NCI-H82 (cell line): ENCODE results near the gene SNRNP25.
"Not testable (repeated sequence)": the region's sequence is repeated elsewhere in the genome, so short reads cannot be mapped to it uniquely, and the experiment has no call there.

Source experiments
- DNase-seq: peaks from one replicate; lab custom pipeline; 2025; lab: John Stamatoyannopoulos, UW

Gene SNRNP25

GRCh38 chr16:53346-54236, at the start of gene SNRNP25, which contains the start of gene POLR3K:
SNRNP25 (plus strand) TSS chr16:53828; CDS start chr16:54017, 189 bp downstream.
POLR3K (minus strand) TSS chr16:53608; CDS start chr16:53586, 22 bp downstream.
- DNase-seq, result peak; percentile 99

GRCh38 chr16:9903-10665, 43.5 kb upstream of the SNRNP25 start:
- no peak for DNase-seq

DNA sequence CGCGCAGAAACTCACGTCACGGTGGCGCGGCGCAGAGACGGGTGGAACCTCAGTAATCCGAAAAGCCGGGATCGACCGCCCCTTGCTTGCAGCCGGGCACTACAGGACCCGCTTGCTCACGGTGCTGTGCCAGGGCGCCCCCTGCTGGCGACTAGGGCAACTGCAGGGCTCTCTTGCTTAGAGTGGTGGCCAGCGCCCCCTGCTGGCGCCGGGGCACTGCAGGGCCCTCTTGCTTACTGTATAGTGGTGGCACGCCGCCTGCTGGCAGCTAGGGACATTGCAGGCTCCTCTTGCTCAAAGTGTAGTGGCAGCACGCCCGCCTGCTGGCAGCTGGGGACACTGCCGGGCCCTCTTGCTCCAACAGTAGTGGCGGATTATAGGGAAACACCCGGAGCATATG, 42.9 kb upstream of the SNRNP25 start:
- DNase-seq, result peak; percentile 82

- not testable (repeated sequence) for DNase-seq
These were observed 36.4 kb upstream of the SNRNP25 start for GRCh38 chr16:17062-17765.

DNA sequence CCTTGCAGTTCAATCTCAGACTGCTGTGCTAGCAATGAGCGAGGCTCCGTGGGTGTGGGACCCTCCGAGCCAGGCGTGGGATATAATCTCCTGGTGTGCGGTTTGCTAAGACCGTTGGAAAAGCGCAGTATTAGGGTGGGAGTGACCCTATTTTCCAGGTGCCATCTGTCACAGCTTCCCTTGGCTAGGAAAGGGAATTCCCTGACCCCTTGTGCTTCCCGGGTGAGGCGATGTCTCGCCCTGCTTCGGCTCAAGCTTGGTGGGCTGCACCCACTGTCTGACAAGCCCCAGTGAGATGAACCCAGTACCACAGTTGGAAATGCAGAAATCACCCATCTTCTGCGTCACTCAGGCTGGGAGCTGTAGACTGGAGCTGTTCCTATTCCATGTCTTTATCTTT, 32.7 kb upstream of the SNRNP25 start:
- not testable (repeated sequence) for DNase-seq

DNA sequence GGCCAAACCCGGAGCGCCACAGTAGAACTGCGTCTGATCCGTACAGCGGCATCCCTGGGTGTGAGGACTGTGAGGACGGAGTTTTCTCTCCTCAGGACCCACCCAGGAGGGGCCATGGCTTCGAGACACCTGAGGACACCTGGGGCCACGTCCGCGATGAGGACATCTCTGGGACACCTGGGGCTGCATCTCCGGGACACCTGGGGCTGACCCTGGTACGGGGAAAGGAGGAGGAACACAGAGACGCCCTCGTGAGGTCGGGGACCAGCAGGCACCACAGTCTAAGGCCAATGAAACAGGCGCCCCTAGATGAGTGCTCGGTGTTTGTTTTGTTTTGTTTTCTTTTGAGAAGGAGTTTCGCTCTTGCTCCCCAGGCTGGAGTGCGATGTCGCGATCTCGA, 29.5 kb upstream of the SNRNP25 start:
- not testable (repeated sequence) for DNase-seq

DNA sequence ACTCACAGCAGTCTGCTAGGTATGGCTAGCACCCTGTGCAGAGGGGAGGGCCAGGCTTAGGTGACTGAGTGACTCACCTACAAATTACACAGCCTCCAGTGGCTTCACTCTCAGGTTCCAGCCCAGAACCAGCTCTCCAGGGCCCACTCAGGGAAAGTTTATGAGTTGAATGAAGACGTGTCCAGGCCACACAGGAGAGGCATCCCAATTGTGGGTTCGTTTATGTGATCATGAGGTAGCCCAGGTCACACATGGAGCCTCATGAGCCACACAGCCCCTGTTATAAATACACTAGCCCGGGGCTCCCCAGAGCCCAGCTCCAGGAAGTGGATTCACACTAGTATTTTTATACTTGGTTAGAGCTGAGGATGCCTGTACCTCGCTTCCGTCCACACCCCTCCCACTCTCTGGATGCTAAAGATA, 27.7 kb upstream of the SNRNP25 start:
- DNase-seq, result not testable (repeated sequence)

GRCh38 chr16:30627-31026, 23.0 kb upstream of the SNRNP25 start:
- not testable (repeated sequence) for DNase-seq

- DNase-seq, result not testable (repeated sequence)
These were observed 20.3 kb upstream of the SNRNP25 start for GRCh38 chr16:33154-33876.

- no peak for DNase-seq
These were observed 19.6 kb upstream of the SNRNP25 start for GRCh38 chr16:33877-34647.

- DNase-seq, result no peak
These were observed 19.0 kb upstream of the SNRNP25 start for GRCh38 chr16:34648-34987.

GRCh38 chr16:35011-35677, 18.5 kb upstream of the SNRNP25 start:
- DNase-seq, result no peak

DNA sequence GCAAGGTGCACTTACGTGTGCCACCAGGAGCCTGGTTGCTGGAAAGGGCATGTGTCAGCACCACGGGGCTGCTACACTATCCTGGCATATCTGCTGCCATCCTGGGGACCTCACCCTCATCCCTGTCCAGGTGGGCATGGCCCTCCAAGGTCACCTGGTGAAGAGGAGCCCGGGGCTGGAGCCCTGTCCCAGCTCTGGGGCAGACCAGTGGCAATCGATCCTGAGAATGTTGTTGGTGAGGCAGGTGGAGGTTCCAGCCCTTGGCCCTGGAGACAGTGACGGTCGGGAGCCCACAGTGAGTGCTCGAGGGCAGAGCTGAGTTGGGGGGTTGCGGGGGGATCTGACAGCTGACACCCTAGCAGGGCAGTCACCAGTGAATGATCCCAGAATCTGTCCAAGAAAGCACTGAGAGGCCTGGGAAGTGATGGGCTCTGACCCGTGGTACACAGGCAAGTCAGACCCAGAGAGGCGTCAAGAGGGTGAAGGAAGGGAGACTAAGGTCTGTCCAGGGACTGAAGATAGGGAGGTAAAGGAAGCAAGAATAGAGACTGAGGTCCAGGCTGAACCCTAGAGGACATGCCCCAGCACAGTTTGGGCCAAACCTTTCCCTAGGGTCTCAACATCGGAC, 17.8 kb upstream of the SNRNP25 start:
- DNase-seq, result no peak

DNA sequence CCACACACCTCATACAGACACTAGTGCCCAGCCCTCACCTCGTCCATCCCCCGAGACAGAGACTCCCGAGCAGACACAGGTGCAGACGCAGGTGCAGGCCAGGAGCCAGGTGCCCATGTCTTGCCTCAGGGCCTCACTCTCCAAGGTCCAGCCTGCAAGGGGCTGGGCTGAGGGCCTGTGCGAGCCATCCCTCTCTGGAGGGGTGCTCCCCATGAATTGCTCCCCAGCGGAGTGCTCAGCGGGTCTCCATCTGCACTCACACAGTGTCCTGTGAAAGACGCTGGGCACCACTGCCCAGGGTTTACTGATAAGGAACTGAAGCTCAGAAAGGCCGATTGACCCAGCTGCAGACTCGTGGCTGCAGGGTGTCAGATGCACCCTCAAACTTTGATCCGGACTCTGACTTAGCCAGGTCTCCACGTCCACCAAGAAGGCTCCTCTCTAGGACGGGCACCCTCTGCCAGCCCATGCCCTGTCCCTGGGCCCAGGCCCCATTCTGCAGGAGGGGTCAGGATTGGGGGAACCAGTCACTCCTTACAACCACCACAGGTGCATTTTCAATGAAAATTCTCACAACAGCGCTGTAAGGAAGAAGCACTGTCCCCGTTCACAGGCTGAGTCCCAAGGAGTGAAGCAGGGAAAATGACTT, 17.2 kb upstream of the SNRNP25 start:
- no peak for DNase-seq

DNA sequence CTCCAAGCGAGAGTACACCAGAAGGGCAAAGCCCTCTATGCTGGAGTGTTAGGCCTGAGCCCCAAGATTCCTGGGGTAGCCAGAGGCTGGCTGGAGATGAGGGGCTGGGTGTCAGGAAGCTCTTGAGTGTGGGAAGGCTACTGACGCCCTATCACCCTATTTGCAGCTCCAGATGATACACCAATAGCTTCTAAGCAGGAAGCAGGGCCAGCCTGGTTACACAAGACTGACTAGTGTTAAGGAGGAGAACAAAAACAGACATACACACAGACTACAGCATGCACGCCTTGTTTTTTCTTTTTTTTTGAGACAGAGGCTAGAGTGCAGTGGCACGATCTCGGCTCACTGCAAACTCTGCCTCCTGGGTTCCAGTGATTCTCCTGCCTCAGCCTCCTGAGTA, 16.1 kb upstream of the SNRNP25 start:
- no peak for DNase-seq

- DNase-seq, result not testable (repeated sequence)
These were observed 15.4 kb upstream of the SNRNP25 start for GRCh38 chr16:38206-38605.

DNA sequence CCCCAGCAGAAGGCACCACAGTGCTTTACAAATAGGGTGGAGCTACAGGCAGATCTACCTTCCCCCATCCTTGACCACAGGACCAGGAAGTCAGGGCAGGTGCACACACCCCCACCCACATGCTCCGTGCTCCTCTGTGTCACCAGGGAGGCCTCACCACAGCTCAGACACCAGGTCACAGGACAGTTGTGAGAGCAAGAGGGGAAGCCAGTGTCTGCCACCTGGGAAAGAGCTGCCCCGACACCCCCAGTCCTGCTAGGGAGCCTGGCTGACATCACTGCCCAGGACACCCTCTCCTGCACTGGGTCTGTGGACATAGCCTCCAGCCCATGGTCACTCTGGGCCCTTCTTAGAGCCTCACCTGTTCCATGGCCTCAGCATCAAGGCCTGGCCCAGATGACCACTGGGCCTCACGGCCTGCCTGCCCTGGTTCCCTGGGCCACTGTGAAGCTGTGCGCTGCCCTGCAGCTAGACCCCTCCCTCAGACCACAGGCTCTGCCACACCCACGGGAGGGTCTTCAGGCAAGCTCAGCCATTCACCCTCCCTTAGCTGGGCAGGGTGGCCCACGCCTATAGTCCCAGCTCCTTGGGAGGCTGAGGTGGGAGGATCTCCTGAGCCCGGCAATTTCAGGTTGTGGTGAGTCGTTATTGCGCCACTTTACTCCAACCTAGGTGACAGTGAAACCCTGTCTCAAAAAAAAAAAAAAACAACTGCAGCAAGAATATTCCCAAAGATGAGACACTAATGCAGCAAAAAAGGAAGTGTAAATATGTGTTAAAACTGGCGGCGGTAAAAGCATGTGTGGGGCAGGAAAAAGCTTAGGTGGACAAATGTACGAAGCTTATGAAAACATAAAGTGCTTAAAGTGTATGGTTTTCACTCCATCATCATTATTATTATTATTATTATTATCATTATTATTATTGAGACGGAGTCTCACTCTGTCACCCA, 14.4 kb upstream of the SNRNP25 start:
- no peak for DNase-seq

DNA sequence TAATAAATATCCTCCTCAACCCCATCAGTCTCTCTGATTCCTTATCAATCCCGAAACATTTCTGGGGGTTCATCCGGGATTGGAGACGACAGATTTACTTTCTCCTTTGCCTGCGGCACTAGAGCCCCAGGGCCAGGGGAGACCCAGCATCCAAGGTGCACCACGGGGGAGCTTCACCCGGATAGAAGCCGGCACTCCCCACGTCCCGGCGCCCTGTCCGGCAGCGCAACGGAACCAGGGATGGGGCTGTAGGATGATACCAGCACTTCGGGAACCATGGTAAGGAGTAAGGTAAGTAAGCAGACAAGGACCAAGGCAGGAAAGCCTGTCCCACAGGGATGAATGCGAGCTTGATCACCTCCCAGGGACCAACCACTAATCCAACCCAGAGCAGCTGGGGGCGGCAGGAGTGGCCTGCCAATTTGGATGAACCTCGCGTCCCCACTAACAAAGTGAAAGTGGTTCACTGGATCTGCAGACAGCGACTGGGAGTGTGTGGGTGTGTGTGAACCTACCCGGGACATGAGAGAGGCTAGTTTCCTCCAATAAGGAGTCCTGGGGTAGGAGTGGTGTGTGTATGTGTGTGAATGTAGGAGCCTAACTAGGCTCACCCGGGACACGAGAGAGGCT, 12.1 kb upstream of the SNRNP25 start:
- no peak for DNase-seq
